Keratinocyte (primary cell): Measurements from ENCODE around the gene ATP6V1E1. TPM values are rescaled to one million over a fixed set of nuclear protein-coding genes. Genes with fewer than 3 reads are reported as not detected.

Experiments
- DNase-seq: peaks from one replicate; pipeline ENCODE4 v3.0.0-alpha.2; 2011; ENCODE audit warnings: low read depth, missing footprints, low spot score
- FAIRE-seq: peaks from 2 replicates; lab custom pipeline; 2011; peaks lifted over from hg19 to GRCh38; lab: Jason Lieb, UNC
- H2AFZ ChIP-seq: 2 replicates; pipeline ENCODE4 v1.6.0; 2012; ENCODE audit warnings: low read length, control low read depth, inconsistent platforms; ENCODE audit not compliant: control insufficient read depth
- H3K27ac ChIP-seq: 2 replicates; pipeline ENCODE4 v1.5.1; 2011; ENCODE audit warnings: low read length; ENCODE audit not compliant: control insufficient read depth, insufficient read depth
- H3K27me3 ChIP-seq: 3 replicates; pipeline ENCODE4 v1.6.0; 2011; ENCODE audit warnings: low read length; ENCODE audit not compliant: control insufficient read depth, insufficient read depth; ENCODE audit errors: extremely low read depth
- H3K36me3 ChIP-seq, 2 experiments: 2 replicates in 1 of 2; 3 replicates in 1 of 2; pipeline ENCODE4 v1.5.1; 2011; ENCODE audit warnings: low read length in 2 of 2, mild to moderate bottlenecking in 1 of 2; ENCODE audit not compliant: control insufficient read depth in 2 of 2, insufficient read depth in 2 of 2; ENCODE audit errors: extremely low read depth in 1 of 2
- H3K4me1 ChIP-seq: 3 replicates; pipeline ENCODE4 v1.5.1; 2011; ENCODE audit warnings: low read length; ENCODE audit not compliant: control insufficient read depth, insufficient read depth; ENCODE audit errors: extremely low read depth
- H3K4me2 ChIP-seq: 3 replicates; pipeline ENCODE4 v1.6.0; 2011; ENCODE audit warnings: low read depth, low read length; ENCODE audit not compliant: control insufficient read depth, insufficient read depth; ENCODE audit errors: extremely low read depth
- H3K4me3 ChIP-seq, 3 experiments: fragments of 200-600 bp in 1 of 3; sonication (generic) in 1 of 3; 2 replicates in 2 of 3; 3 replicates in 1 of 3; pipeline ENCODE4 v1.5.1; 2011 to 2016; ENCODE audit warnings: low read length in 3 of 3, mild to moderate bottlenecking in 3 of 3, control low read depth in 2 of 3, inconsistent platforms in 1 of 3, low read depth in 1 of 3, mixed read lengths in 1 of 3, mixed run types in 1 of 3, moderate library complexity in 1 of 3; ENCODE audit not compliant: control insufficient read depth in 2 of 3, insufficient read depth in 2 of 3; ENCODE audit errors: extremely low read depth in 1 of 3
- H3K79me2 ChIP-seq: 2 replicates; pipeline ENCODE4 v1.6.0; 2012; ENCODE audit warnings: low read length; ENCODE audit not compliant: control insufficient read depth, insufficient read depth
- H3K9ac ChIP-seq: 3 replicates; pipeline ENCODE4 v1.6.0; 2011; ENCODE audit warnings: low read length; ENCODE audit not compliant: control insufficient read depth, insufficient read depth; ENCODE audit errors: extremely low read depth
- H3K9me1 ChIP-seq: 3 replicates; pipeline ENCODE4 v1.6.0; 2011; ENCODE audit warnings: low read length; ENCODE audit not compliant: control insufficient read depth, insufficient read depth; ENCODE audit errors: extremely low read depth
- H3K9me3 ChIP-seq: 2 replicates; pipeline ENCODE4 v1.5.1; 2012; ENCODE audit warnings: low read depth, low read length; ENCODE audit not compliant: control insufficient read depth
- H4K20me1 ChIP-seq: 3 replicates; pipeline ENCODE4 v1.6.0; 2011; ENCODE audit warnings: low read length; ENCODE audit not compliant: control insufficient read depth, insufficient read depth; ENCODE audit errors: extremely low read depth
- CTCF ChIP-seq, 3 experiments: IDR thresholded peaks in 1 of 3; conservative IDR thresholded peaks in 1 of 3; optimal IDR thresholded peaks in 1 of 3; 2 replicates in 2 of 3; 3 replicates in 1 of 3; pipeline versions ENCODE3 to v1.5.1; 2011; ENCODE audit warnings: low read length in 3 of 3, mild to moderate bottlenecking in 3 of 3, moderate library complexity in 2 of 3, control low read depth in 1 of 3, inconsistent platforms in 1 of 3; ENCODE audit not compliant: insufficient read depth in 2 of 3; ENCODE audit errors: extremely low read depth in 1 of 3
- EZH2 ChIP-seq: IDR thresholded peaks from one replicate; pipeline ENCODE4 v1.6.1; 2012; ENCODE audit warnings: inconsistent platforms, mild to moderate bottlenecking, low read length, moderate library complexity
- dilution Hi-C: fragments of 300-500 bp; cut with MboI; formaldehyde crosslinking; loops from one replicate; pipeline ENCODE4 v1.7.0; 2020; ENCODE audit warnings: low sequenced_read_pairs; ENCODE audit not compliant: extremely low pct_ligation_motif_present
- polyA plus RNA-seq, 5 experiments: library from polyadenylated mRNA; depleted of rRNA in 3 of 5; stranded (reverse) in 3 of 5; stranded (forward) in 1 of 5; unstranded in 1 of 5; fragments of >200 nt; gene quantifications; 1 replicate in 1 of 5; 2 replicates in 3 of 5; 3 replicates in 1 of 5; pipeline versions ENCODE4 v1.2.1 to v1.2.3, GENCODE V29; 2011 to 2012; ENCODE audit warnings: missing spikeins in 2 of 5, low read depth in 1 of 5, low replicate concordance in 1 of 5

The ATP6V1E1 gene
- polyA plus RNA-seq, 1 donor (not counting 4 experiments of a cell fraction or from before 2014, with no cell fraction given), result 227 TPM

- H3K9me1 ChIP-seq, result no peaks in the 10 kb centered on the region
- peaks cover 11 to 15% of the 10 kb centered on the region in 2 experiments for H3K36me3 ChIP-seq
- H4K20me1 ChIP-seq, result no peaks in the 10 kb centered on the region
- FAIRE-seq (no peak), DNase-seq (no peak)
- no peak overlapping the region for H2AFZ ChIP-seq
- H3K9ac ChIP-seq, result no peak overlapping the region
- TF ChIP-seq CTCF (optimal IDR thresholded peaks at IDR 0.05 in 1 of 3, IDR thresholded peaks at IDR 0.05 in 1 of 3, conservative IDR thresholded peaks at IDR 0.05 in 1 of 3; ENCODE audit: extremely low read depth in 1 of 3, insufficient read depth in 2 of 3, low read length in 3 of 3) (no peak), EZH2 (no peak)
- no peaks in the 10 kb centered on the region for H3K4me1 ChIP-seq
- H3K79me2 ChIP-seq, result peaks cover 20% of the 10 kb centered on the region
- no peaks in the 10 kb centered on the region for H3K27me3 ChIP-seq
- no peak overlapping the region for H3K4me3 ChIP-seq
- no peak overlapping the region for H3K4me2 ChIP-seq
- dilution Hi-C loops, result no loop called here
- no peaks in the 10 kb centered on the region for H3K9me3 ChIP-seq
- no peak overlapping the region for H3K27ac ChIP-seq
These were observed 37.3 kb upstream of the ATP6V1E1 start for GRCh38 chr22:17665854-17666253.

DNA sequence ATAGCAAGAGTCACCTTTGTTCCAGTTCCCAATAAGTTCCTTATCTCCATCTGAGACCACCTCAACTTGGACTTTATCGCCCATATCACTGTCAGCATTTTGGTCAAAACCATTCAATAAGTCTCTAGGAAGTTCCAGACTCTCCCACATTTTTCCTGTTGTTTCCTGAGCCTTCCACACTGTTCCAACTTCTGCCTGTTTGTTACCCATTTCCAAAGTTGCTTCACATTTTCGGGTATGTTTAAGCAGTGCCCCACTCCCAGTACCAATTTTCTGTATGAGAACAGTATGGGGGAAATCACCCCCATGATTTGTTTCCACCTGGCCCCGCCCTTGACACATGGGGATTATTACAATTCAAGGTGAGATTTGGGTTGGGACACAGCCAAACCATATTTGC lies 36.7 kb upstream of the ATP6V1E1 start:
- Histone ChIP-seq H4K20me1 (no peaks in the 10 kb centered on the region), H3K9ac (no peak overlapping the region), H3K9me3 (no peaks in the 10 kb centered on the region), H3K4me3 (no peak overlapping the region), H3K27ac (no peak overlapping the region), H3K9me1 (no peaks in the 10 kb centered on the region), H3K4me1 (no peaks in the 10 kb centered on the region), H3K36me3 (peaks cover 7 to 16% of the 10 kb centered on the region in 2 experiments), H2AFZ (no peak overlapping the region), H3K27me3 (no peaks in the 10 kb centered on the region), H3K79me2 (peaks cover 20% of the 10 kb centered on the region), H3K4me2 (no peak overlapping the region)
- TF ChIP-seq CTCF (optimal IDR thresholded peaks at IDR 0.05 in 1 of 3, IDR thresholded peaks at IDR 0.05 in 1 of 3, conservative IDR thresholded peaks at IDR 0.05 in 1 of 3; ENCODE audit: extremely low read depth in 1 of 3, insufficient read depth in 2 of 3, low read length in 3 of 3) (no peak), EZH2 (no peak)
- dilution Hi-C loops, result no loop called here
- FAIRE-seq, result no peak
- DNase-seq, result no peak
